Measurements from ENCODE around the gene SLC17A2. TPM values are rescaled to one million over a fixed set of nuclear protein-coding genes. Genes with fewer than 3 reads are reported as not detected.

The SLC17A2 gene
- total RNA-seq, 1 donor from 2014 or later: not detected

- no peak for DNase-seq (ENCODE audit: low spot score, unreplicated experiment)
- Mint-ChIP-seq H3K36me3 (ENCODE audit: insufficient read depth) (peaks cover 25% of the 10 kb centered on the region), H3K4me3 (ENCODE audit: low read depth) (no peak overlapping the region), H3K27me3 (no peaks in the 10 kb centered on the region), H3K9me3 (ENCODE audit: low read depth) (no peaks in the 10 kb centered on the region), H3K27ac (no peak overlapping the region), H3K4me1 (ENCODE audit: low read depth) (peaks cover 18% of the 10 kb centered on the region)
- TF ChIP-seq, protein P1, sequence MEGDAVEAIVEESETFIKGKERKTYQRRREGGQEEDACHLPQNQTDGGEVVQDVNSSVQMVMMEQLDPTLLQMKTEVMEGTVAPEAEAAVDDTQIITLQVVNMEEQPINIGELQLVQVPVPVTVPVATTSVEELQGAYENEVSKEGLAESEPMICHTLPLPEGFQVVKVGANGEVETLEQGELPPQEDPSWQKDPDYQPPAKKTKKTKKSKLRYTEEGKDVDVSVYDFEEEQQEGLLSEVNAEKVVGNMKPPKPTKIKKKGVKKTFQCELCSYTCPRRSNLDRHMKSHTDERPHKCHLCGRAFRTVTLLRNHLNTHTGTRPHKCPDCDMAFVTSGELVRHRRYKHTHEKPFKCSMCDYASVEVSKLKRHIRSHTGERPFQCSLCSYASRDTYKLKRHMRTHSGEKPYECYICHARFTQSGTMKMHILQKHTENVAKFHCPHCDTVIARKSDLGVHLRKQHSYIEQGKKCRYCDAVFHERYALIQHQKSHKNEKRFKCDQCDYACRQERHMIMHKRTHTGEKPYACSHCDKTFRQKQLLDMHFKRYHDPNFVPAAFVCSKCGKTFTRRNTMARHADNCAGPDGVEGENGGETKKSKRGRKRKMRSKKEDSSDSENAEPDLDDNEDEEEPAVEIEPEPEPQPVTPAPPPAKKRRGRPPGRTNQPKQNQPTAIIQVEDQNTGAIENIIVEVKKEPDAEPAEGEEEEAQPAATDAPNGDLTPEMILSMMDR (IDR thresholded peaks at IDR 0.05; ENCODE audit: unreplicated experiment): no peak
These were observed 41.6 kb upstream of the SLC17A2 start for GRCh38 chr6:25972128-25972527.

GRCh38 chr6:25971187-25971821 lies 40.8 kb upstream of the SLC17A2 start:
- Mint-ChIP-seq H3K9me3 (ENCODE audit: low read depth) (no peaks in the 10 kb centered on the region), H3K4me3 (ENCODE audit: low read depth) (no peak overlapping the region), H3K4me1 (ENCODE audit: low read depth) (peaks cover 18% of the 10 kb centered on the region), H3K27ac (no peak overlapping the region), H3K27me3 (no peaks in the 10 kb centered on the region), H3K36me3 (ENCODE audit: insufficient read depth) (peaks cover 29% of the 10 kb centered on the region)
- TF ChIP-seq, protein P1 (IDR thresholded peaks at IDR 0.05; ENCODE audit: unreplicated experiment): no peak
- DNase-seq (ENCODE audit: low spot score, unreplicated experiment): no peak

- Mint-ChIP-seq H3K4me3 (ENCODE audit: low read depth) (no peak overlapping the region), H3K36me3 (ENCODE audit: insufficient read depth) (peaks cover 26% of the 10 kb centered on the region), H3K9me3 (ENCODE audit: low read depth) (no peaks in the 10 kb centered on the region), H3K27ac (no peak overlapping the region), H3K27me3 (no peaks in the 10 kb centered on the region), H3K4me1 (ENCODE audit: low read depth) (peaks cover 18% of the 10 kb centered on the region)
- TF ChIP-seq, protein P1 (IDR thresholded peaks at IDR 0.05; ENCODE audit: unreplicated experiment): no peak
- no peak for DNase-seq (ENCODE audit: low spot score, unreplicated experiment)
These were observed 38.3 kb upstream of the SLC17A2 start for GRCh38 chr6:25968769-25969168.

DNA sequence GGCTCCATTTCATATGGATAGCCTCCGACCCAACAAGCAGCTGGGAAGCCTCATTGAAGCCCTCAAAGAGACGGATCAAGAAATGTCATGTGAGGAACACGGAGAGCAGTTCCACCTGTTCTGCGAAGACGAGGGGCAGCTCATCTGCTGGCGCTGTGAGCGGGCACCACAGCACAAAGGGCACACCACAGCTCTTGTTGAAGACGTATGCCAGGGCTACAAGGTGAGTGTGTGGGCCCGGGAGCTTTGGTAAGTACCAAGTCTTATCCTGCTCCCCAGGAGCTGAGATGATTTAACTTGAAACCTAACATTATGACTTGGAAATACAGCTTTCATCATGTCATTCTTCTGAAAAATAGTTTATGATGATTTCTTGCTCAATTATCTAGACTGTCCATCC lies 36.2 kb upstream of the SLC17A2 start:
- Mint-ChIP-seq H3K4me3 (ENCODE audit: low read depth) (no peak overlapping the region), H3K27me3 (no peaks in the 10 kb centered on the region), H3K27ac (no peak overlapping the region), H3K9me3 (ENCODE audit: low read depth) (no peaks in the 10 kb centered on the region), H3K36me3 (ENCODE audit: insufficient read depth) (peaks cover 21% of the 10 kb centered on the region), H3K4me1 (ENCODE audit: low read depth) (peaks cover 25% of the 10 kb centered on the region)
- TF ChIP-seq, protein P1 (IDR thresholded peaks at IDR 0.05; ENCODE audit: unreplicated experiment): no peak
- DNase-seq (ENCODE audit: low spot score, unreplicated experiment): no peak

- TF ChIP-seq, protein P1 (IDR thresholded peaks at IDR 0.05; ENCODE audit: unreplicated experiment): no peak
- Mint-ChIP-seq H3K27me3 (no peaks in the 10 kb centered on the region), H3K36me3 (ENCODE audit: insufficient read depth) (peaks cover 17% of the 10 kb centered on the region), H3K27ac (no peak overlapping the region), H3K9me3 (ENCODE audit: low read depth) (peaks cover 7% of the 10 kb centered on the region), H3K4me3 (ENCODE audit: low read depth) (no peak overlapping the region), H3K4me1 (ENCODE audit: low read depth) (peaks cover 23% of the 10 kb centered on the region)
- DNase-seq (ENCODE audit: low spot score, unreplicated experiment): no peak
These were observed 34.6 kb upstream of the SLC17A2 start for GRCh38 chr6:25965058-25965457.

All from progenitor cell of endocrine pancreas (in vitro differentiated cells).